Measurements from ENCODE around the gene EVPL.

GRCh38 chr17:76065775-76066174 is 38.7 kb upstream of the EVPL start:
- TF ChIP-seq EZH2phosphoT487 (IDR thresholded peaks at IDR 0.05; ENCODE audit: borderline replicate concordance) (no peak), CTCF (IDR thresholded peaks at IDR 0.05 in 2 of 3, conservative IDR thresholded peaks at IDR 0.05 in 1 of 3; ENCODE audit: borderline replicate concordance in 1 of 3, insufficient read depth in 1 of 3, low read depth in 2 of 3, low read length in 2 of 3) (no peak), JUND (IDR thresholded peaks at IDR 0.05) (no peak), MAX (IDR thresholded peaks at IDR 0.05) (no peak), EZH2 (IDR thresholded peaks at IDR 0.05) (no peak), POLR2A (IDR thresholded peaks at IDR 0.05; ENCODE audit: borderline replicate concordance, extremely low read depth, insufficient read depth, insufficient read length) (no peak), TCF7L2 (IDR thresholded peaks at IDR 0.05; ENCODE audit: borderline replicate concordance, extremely low read depth, insufficient read depth, insufficient read length) (no peak), ZBTB33 (IDR thresholded peaks at IDR 0.05; ENCODE audit: extremely low read depth, insufficient replicate concordance, low read length) (no peak), REST (IDR thresholded peaks at IDR 0.05; ENCODE audit: low read depth) (no peak), ZNF274 (IDR thresholded peaks at IDR 0.05; ENCODE audit: low read depth, low read length) (no peak), ZFX (IDR thresholded peaks at IDR 0.05) (no peak), POLR2AphosphoS5 (IDR thresholded peaks at IDR 0.05; ENCODE audit: low read depth, low read length) (no peak)
